ENCODE data around the gene NDUFB6. TPM values are rescaled to one million over a fixed set of nuclear protein-coding genes. Genes with fewer than 3 reads are reported as not detected.

NDUFB6 gene
- total RNA-seq, 1 experiment from 2014 or later, result 60.2 TPM

- H3K4me3 Mint-ChIP-seq, result no peak overlapping the region
- no peak for TF ChIP-seq CTCF (conservative IDR thresholded peaks at IDR 0.05)
Measured at GRCh38 chr9:32596096-32596865, 23.3 kb upstream of the NDUFB6 start.

More at GRCh38 chr9:32596096-32596865, 23.3 kb upstream of the NDUFB6 start:
- no peak overlapping the region for H3K18ac ChIP-seq (ENCODE audit: insufficient read length, low read depth, low read length)
- no peak overlapping the region for H3K56ac ChIP-seq (ENCODE audit: insufficient read length, low read depth, low read length)
- no peak overlapping the region for H2BK12ac ChIP-seq (ENCODE audit: insufficient read length, low read depth, low read length)
- no peak overlapping the region for H3T11ph ChIP-seq (ENCODE audit: low read length)
- H3K27ac Mint-ChIP-seq, result no peak overlapping the region; a peak in 1 of 7 replicates
- no peak for DNase-seq
- no peak overlapping the region for H4K8ac ChIP-seq (replicated peaks; ENCODE audit: insufficient read length, low read depth, low read length)
- no peak overlapping the region for H3K23ac ChIP-seq (ENCODE audit: insufficient read length, low read depth, low read length)
- H3K14ac ChIP-seq (ENCODE audit: insufficient read depth, low read length), result no peak overlapping the region
- H3K4me2 ChIP-seq (ENCODE audit: insufficient read depth, insufficient read length, low read length), result no peak overlapping the region
- H3K36me3 Mint-ChIP-seq (ENCODE audit: insufficient read depth in 1 of 3, low read depth in 3 of 3), result no peaks in the 10 kb centered on the region
- H3K23me2 ChIP-seq (ENCODE audit: insufficient read length, low read depth, low read length, poor library complexity, severe bottlenecking), result no peaks in the 10 kb centered on the region
- H3K9ac ChIP-seq (ENCODE audit: extremely low read depth, insufficient read length, low read length), result no peak overlapping the region
- H3K27me3 Mint-ChIP-seq (ENCODE audit: low read depth), result peaks cover 6% of the 10 kb centered on the region; the same call in 1 of the 2 replicates
- no peaks in the 10 kb centered on the region for H3K79me2 ChIP-seq (ENCODE audit: insufficient read depth, low read length)
- peaks cover 0 to 43% of the 10 kb centered on the region in 2 experiments; a peak in 2 of 5 replicates for H3K9me3 Mint-ChIP-seq
- no peak overlapping the region for H2AFZ ChIP-seq (ENCODE audit: low read length)
- H3K4me1 Mint-ChIP-seq, result no peaks in the 10 kb centered on the region
- H3K79me1 ChIP-seq (ENCODE audit: insufficient read depth, low read depth, low read length, poor library complexity, severe bottlenecking), result no peaks in the 10 kb centered on the region
- no peak overlapping the region for H2BK120ac ChIP-seq (ENCODE audit: low read depth, low read length, poor library complexity, severe bottlenecking)
- no peak overlapping the region for H2BK20ac ChIP-seq (ENCODE audit: low read depth, low read length, poor library complexity, severe bottlenecking)
- H4K20me1 ChIP-seq (ENCODE audit: control insufficient read depth, insufficient read depth, insufficient read length), result no peaks in the 10 kb centered on the region
- WGBS (ENCODE audit: extremely low coverage, insufficient read length, low lambda C conversion rate), result no CpG with 5 or more reads among the region's 4 CpGs
- no peak overlapping the region for H3K27ac ChIP-seq (ENCODE audit: insufficient read length, low read depth, low read length)
- H4K5ac ChIP-seq (ENCODE audit: insufficient read length, low read depth, low read length), result no peak overlapping the region
- H3K9me3 ChIP-seq (ENCODE audit: control insufficient read depth, low read depth, low read length), result no peaks in the 10 kb centered on the region
- H2BK5ac ChIP-seq (ENCODE audit: insufficient read length, low read length), result no peak overlapping the region
- H3K4me1 ChIP-seq (ENCODE audit: insufficient read depth, low read length), result no peaks in the 10 kb centered on the region
- H3K4ac ChIP-seq (ENCODE audit: low read depth, low read length), result no peak overlapping the region
- no peak overlapping the region for H2AK5ac ChIP-seq (ENCODE audit: insufficient read length, low read length)
- no peak overlapping the region for H2BK15ac ChIP-seq (ENCODE audit: low read depth, low read length)
- H3K27me3 ChIP-seq (ENCODE audit: insufficient read depth, low read length), result no peaks in the 10 kb centered on the region
- H4K91ac ChIP-seq (ENCODE audit: insufficient read length, low read depth, low read length), result no peak overlapping the region

All from H9 (cell line).